GM12891 (cell line): Measurements from ENCODE around the gene PHRF1.

ENCODE experiments used
- POLR2A ChIP-seq: IDR thresholded peaks from 2 replicates; pipeline ENCODE4 v1.6.1; 2011; ENCODE audit warnings: low read depth, low read length, control low read depth
- POLR2AphosphoS5 ChIP-seq: IDR thresholded peaks from 2 replicates; pipeline ENCODE4 v1.6.1; 2011; ENCODE audit warnings: low read depth, low read length, control low read depth
- SPI1 ChIP-seq: IDR thresholded peaks from 2 replicates; pipeline ENCODE4 v1.6.1; 2011; ENCODE audit warnings: low read depth, low read length, control low read depth
- TAF1 ChIP-seq: IDR thresholded peaks from 2 replicates; pipeline ENCODE4 v1.6.1; 2011; ENCODE audit warnings: low read depth, low read length, control low read depth

- TF ChIP-seq POLR2A (no peak), SPI1 (no peak), POLR2AphosphoS5 (no peak), TAF1 (no peak)
Measured at GRCh38 chr11:532527-532985, 43.7 kb upstream of the PHRF1 start.
